RWPE2 (cell line): ENCODE results near the gene PTPN2.

Experiments used
- ATAC-seq: fragments of 200-7000 bp; cut with Tn5 transposase; 3 replicates; pipeline ENCODE4 v1.9.1; 2021; ENCODE audit warnings: low read depth
- DNase-seq: peaks from one replicate; pipeline ENCODE4 v3.0.0-alpha.2; 2020; ENCODE audit warnings: low spot score
- H3K27ac ChIP-seq: fragments of 450-650 bp; 2 replicates; pipeline ENCODE4 v1.5.1; 2017; ENCODE audit warnings: mild to moderate bottlenecking; ENCODE audit not compliant: poor library complexity, severe bottlenecking
- H3K27me3 ChIP-seq: fragments of 250-450 bp; sonication (Bioruptor Pico); 2 replicates; pipeline ENCODE4 v1.5.1; 2021; ENCODE audit warnings: mild to moderate bottlenecking, moderate library complexity; ENCODE audit not compliant: insufficient read depth, poor library complexity, severe bottlenecking
- H3K36me3 ChIP-seq: fragments of 250-450 bp; sonication (Bioruptor Pico); 2 replicates; pipeline ENCODE4 v1.5.1; 2020; ENCODE audit warnings: low read depth, mild to moderate bottlenecking, moderate library complexity
- H3K4me1 ChIP-seq: fragments of 250-450 bp; sonication (Bioruptor Pico); 2 replicates; pipeline ENCODE4 v1.5.1; 2021; ENCODE audit warnings: mild to moderate bottlenecking, moderate library complexity; ENCODE audit not compliant: insufficient read depth, poor library complexity, severe bottlenecking
- H3K4me3 ChIP-seq: fragments of 250-450 bp; sonication (Bioruptor Pico); 2 replicates; pipeline ENCODE4 v1.5.1; 2021; ENCODE audit warnings: mild to moderate bottlenecking, moderate library complexity; ENCODE audit not compliant: severe bottlenecking
- H3K9me3 ChIP-seq: fragments of 250-450 bp; sonication (Bioruptor Pico); 2 replicates; pipeline ENCODE4 v1.5.1; 2021; ENCODE audit warnings: mild to moderate bottlenecking, moderate library complexity; ENCODE audit not compliant: severe bottlenecking
- CTCF ChIP-seq: fragments of 450-650 bp; IDR thresholded peaks from one replicate; pipeline ENCODE4 v1.5.1; 2017; ENCODE audit warnings: mild to moderate bottlenecking, moderate library complexity; ENCODE audit not compliant: poor library complexity, severe bottlenecking

Gene PTPN2

GRCh38 chr18:12855916-12856315 is 28.1 kb downstream of the PTPN2 start:
- DNase-seq (no peak), ATAC-seq (no peak)
- no peaks in the 10 kb centered on the region for H3K9me3 ChIP-seq
- no peak for TF ChIP-seq CTCF
- peaks cover 5% of the 10 kb centered on the region for H3K4me1 ChIP-seq
- H3K36me3 ChIP-seq: peaks cover 37% of the 10 kb centered on the region
- H3K27me3 ChIP-seq: no peaks in the 10 kb centered on the region
- H3K4me3 ChIP-seq: no peak overlapping the region
- no peak overlapping the region for H3K27ac ChIP-seq

DNA sequence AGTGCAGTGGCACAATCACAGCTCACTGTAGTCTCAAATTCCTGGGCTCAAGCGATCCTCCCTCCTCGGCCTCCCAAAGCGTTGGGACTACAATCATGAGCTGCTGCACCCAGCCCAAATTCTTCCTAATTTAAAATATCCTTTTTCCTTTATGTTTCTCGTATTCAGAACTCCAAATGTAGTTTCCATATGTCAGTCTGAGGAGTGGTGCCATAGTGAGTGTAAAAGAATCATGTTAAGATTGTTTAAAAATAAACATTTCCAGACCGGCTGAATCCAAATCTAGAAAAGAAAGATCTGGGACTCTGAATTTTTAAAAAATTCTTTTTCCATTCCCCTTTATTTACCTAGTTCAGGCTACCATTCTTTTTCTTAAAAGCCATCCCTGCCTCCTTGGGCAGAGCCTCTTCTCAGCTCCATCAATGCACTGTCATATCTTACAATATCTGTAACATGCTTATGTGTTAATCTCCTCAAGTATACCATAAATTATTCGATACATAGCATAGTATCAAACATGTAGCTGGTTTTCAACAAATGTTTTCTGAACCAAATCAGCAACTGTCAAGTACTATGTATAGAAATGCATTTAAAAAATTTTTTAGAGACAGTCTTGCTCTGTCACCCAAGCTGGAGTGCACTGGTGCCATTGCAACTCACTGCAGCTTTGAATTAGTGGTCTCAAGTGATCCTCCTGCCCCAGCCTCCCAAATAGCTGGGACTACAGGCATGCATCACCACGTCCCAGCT is 31.3 kb downstream of the PTPN2 start:
- Histone ChIP-seq H3K4me1 (peaks cover 18% of the 10 kb centered on the region), H3K4me3 (no peak overlapping the region), H3K36me3 (peaks cover 51% of the 10 kb centered on the region), H3K27ac (no peak overlapping the region), H3K9me3 (no peaks in the 10 kb centered on the region), H3K27me3 (no peaks in the 10 kb centered on the region)
- ATAC-seq (no peak), DNase-seq (no peak)
- TF ChIP-seq CTCF: no peak

DNA sequence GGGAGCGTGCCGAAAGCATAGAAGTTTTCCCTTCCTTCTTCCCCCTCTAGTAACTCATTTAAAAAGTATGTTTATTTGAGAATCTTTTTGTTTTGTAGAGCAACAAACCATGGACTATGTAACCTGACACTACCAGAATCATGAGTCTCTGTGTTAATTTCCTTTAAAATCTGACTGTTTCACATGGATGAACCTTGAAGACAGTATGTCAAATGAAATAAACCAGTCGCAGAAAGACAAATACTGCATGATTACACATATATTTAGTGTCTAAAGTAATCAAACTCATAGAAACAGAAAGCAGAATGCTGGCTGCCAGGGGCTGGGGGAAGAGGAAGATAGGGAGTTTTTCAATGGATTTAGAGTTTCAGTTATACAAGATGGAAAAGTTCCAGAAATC is 32.3 kb downstream of the PTPN2 start:
- Histone ChIP-seq H3K27me3 (no peaks in the 10 kb centered on the region), H3K27ac (no peak overlapping the region), H3K36me3 (peaks cover 43% of the 10 kb centered on the region), H3K4me3 (no peak overlapping the region), H3K4me1 (peaks cover 18% of the 10 kb centered on the region), H3K9me3 (no peaks in the 10 kb centered on the region)
- TF ChIP-seq CTCF: no peak
- no peak for ATAC-seq
- DNase-seq: no peak

GRCh38 chr18:12849548-12849947 is 34.5 kb downstream of the PTPN2 start:
- DNase-seq: no peak
- Histone ChIP-seq H3K27me3 (no peaks in the 10 kb centered on the region), H3K4me1 (peaks cover 18% of the 10 kb centered on the region), H3K27ac (no peak overlapping the region), H3K36me3 (peaks cover 37% of the 10 kb centered on the region), H3K9me3 (no peaks in the 10 kb centered on the region), H3K4me3 (no peak overlapping the region)
- TF ChIP-seq CTCF: no peak
- no peak for ATAC-seq

GRCh38 chr18:12848405-12848804 is 35.6 kb downstream of the PTPN2 start:
- DNase-seq (no peak), ATAC-seq (no peak)
- H3K4me1 ChIP-seq: peaks cover 18% of the 10 kb centered on the region
- no peaks in the 10 kb centered on the region for H3K27me3 ChIP-seq
- no peak overlapping the region for H3K4me3 ChIP-seq
- no peak for TF ChIP-seq CTCF
- no peaks in the 10 kb centered on the region for H3K9me3 ChIP-seq
- peaks cover 37% of the 10 kb centered on the region for H3K36me3 ChIP-seq
- H3K27ac ChIP-seq: no peak overlapping the region
